ENCODE measurements around the gene ADCYAP1.

GRCh38 chr18:877238-877637 is 27.4 kb upstream of the ADCYAP1 start:
- TF ChIP-seq CTCF (optimal IDR thresholded peaks at IDR 0.05 in 1 of 3, IDR thresholded peaks at IDR 0.05 in 1 of 3, conservative IDR thresholded peaks at IDR 0.05 in 1 of 3; ENCODE audit: extremely low read depth in 1 of 3, insufficient read depth in 2 of 3, low read length in 3 of 3) = no peak
- TF ChIP-seq EZH2 (IDR thresholded peaks at IDR 0.05; ENCODE audit: low read length) = no peak

All from keratinocyte (primary cell).